Head of caudate nucleus (tissue), 42 donors: Measurements from ENCODE around the gene MAP3K5.

Experiments
- DNase-seq, 42 donors: peaks; one replicate each; pipeline versions ENCODE4 v3.0.0 to v3.0.0-alpha.2; 2020 to 2021; ENCODE audit warnings: mixed read lengths in 7 of 42
- intact Hi-C: fragments of 100-400 bp; cut with DNase I; formaldehyde crosslinking; loops from one replicate; pipeline ENCODE4 v1.15.0; 2022

The MAP3K5 gene

DNA sequence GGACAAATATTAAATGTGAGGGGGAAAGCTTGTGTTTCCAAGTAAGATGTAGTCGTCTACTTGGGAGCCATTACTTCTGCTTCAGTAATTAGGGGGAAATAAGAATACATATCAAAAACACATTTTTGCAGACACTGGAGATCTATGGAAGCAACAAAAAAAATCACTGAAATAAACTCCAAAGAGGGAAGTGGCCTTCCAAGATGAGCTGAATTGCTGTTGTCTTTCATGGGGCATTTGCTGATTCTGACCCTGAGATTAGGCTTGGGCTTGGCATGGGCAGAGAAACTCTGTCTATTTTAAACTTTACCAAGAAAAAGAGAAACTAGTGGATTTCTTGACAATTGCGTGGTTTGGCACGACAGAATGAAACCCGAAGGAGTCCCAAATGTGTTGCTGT, 120.1 kb downstream of the MAP3K5 start:
- intact Hi-C loops: no loop called here
- no peak for DNase-seq

DNA sequence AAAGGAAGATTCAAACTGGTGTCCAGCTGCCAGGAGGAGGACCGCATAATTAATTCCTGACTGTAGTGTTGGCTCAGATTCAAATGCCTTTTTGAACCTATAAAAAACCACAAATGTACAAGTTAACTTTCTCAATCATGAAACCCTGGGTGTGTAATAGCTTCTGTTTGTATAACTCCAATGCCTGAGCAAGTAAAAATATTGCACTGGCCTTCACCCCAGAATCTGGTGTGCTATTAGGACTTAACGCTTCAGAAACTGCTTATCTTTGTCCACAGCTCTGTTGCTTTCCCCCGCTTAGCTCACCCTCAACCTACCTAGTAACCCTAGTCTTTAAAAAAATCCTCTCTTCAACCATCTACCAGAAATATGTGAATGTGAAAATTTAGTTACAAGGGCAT, 123.0 kb downstream of the MAP3K5 start:
- intact Hi-C loops: no loop called here
- DNase-seq: no peak

DNA sequence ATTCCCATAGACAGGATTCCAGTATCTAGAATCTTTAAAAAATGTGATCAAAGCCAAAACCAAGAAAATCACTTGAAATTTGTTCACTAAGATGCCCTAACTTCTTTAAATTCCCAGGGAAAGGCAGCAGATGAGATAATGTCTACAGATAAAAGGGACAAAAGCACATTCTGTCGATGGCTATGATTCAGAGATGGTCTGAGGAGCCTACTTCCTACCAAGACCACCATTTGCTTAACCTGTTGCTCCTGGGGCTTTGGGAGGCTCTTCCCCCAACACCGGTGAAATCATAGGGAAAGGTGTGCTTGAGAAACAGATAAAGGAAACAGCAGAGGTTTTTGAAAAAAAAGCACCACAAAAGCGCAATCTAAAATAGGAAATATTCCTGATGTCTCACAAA, 123.7 kb downstream of the MAP3K5 start:
- intact Hi-C loops: no loop called here
- DNase-seq: no peak

DNA sequence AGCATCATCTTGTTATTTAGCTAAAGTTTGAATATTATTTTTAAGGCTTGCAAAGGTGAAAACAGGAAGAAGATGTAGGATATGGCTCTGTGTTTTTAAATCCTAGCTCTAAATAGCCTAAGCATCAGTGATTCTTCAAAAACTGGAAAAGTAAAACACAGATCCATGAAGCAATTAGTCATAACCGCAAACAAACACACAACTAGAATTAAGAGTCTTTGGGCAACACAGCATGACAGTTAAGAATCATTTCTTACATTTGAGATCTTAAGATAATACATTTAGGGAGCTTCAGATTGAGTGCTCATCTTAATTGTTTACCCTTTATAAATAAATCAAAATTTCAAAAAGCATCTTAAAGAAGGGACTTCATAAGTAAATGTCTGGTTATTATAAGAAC, 126.2 kb downstream of the MAP3K5 start:
- intact Hi-C loops: no loop called here
- DNase-seq: no peak

DNA sequence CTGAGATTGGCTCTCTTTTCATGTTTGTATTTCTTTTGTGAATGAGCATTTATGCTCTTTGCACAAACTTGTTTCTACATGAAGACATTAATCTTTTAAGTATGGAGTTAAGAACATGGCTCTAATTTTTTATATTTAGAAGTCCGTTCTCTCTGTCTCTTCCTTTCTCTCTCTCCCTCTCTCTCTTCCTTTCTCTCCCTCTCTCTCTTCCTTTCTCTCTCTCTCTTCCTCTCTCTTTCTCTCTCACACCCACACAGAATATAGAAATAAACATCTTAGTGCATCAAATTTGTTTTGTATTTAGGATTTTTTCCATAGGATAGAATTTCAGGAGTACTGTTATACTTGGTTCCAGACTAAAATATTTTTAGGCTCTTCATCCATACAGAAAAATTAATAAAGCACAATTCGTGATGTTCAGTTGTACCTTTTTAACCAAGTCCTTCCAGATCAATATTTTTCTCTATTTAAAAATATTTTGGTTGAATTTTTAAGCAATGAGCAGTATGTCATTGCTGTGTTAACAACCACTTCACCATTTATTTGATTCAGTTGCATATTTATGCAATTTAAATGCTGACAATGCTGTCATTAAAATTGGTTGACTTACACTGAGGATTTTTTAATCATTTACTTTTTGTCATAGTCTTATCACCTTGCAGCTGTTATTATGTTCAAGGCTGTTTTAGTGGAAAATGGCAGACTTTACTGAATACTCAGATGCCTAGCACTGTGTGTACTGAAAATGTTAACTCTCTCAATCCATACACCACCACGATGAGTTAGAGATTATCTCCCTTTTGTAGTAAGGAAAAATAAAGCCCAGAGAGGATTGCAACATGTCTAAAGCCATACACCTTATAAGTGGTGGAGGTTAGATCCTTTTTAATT, 129.7 kb downstream of the MAP3K5 start:
- intact Hi-C loops: no loop called here
- DNase-seq: no peak

DNA sequence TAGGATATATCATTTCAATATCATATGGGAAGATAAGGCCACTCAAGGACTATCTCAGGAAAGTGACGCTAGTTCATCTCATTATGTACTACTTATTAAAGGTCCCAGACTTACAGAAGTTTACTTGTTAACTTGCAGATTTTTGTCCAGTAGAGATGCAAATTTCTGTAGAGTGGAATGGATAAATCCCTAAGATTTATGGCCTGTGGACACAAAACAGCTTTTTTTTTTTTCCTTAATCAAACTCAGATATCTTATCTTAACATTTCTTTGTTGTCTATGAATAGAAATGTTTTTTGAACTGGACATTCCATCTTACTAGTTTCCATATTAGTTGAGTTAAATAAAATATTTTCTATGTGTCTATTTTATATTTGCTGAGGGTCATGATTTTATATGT, 131.6 kb downstream of the MAP3K5 start:
- intact Hi-C loops: no loop called here

DNA sequence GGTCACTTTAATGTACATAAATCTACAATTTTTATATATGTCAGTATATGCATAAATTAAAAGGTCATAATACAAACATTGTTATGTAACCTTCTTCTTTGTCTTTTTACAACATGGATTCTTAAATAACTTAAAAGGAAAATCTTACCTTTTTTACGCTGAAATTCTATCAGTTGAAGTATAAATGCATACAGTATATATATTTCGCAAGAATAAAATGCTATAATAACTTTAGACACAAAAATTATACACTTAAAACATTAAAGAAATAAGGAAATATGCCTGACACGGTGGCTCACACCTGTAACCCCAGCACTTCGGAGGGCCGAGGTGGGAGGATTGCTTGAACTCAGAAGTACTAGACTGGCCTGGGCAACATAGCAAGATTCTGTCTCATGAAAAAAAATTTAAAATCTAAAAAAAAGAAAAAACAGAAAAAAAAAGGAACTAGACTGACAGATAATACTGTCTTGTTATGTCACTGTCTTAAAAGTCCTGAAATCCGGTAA, 132.2 kb downstream of the MAP3K5 start:
- no peak for DNase-seq

More for the DNA sequence above, 131.6 kb downstream of the MAP3K5 start:
- DNase-seq: no peak

DNA sequence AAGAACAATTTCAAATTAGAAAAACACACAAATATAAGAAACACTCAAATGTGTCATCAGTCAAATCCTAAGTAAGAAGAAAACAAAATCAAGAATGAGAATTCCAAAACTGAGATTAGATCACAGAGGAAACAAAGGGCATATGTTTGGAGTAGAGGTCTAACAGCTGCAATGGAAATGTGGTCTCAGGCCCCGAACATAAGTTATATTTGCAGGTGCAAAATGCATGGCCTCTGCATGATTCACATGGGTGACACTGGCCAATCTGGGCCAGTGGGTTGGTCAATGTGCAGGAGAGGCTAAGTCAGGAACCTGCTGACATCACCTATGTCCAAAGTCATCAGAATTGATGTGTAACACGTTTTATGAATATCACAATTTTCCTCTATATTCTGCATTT, 133.6 kb downstream of the MAP3K5 start:
- intact Hi-C loops: no loop called here

More for the DNA sequence above, 132.2 kb downstream of the MAP3K5 start:
- intact Hi-C loops: no loop called here

DNA sequence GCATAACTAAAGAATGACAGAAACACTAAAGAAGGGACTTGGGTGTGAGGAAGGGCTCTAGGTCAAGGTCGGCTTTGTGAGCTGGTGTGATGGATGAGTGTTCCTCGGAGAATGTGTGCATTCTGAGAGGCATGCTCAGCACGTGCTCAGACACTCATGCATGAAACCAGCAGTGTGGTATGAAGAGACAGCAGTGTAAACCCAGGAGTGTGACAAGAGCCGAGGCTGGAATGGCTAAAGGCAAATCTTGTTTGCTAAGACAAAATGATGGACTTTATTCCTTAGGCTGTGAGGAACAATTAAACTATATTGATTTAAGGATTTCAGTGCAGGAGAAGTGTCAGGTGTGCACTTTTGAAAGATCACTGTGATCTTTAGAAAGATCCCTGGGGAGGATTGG, 134.6 kb downstream of the MAP3K5 start:
- no peak for DNase-seq
- intact Hi-C loops: no loop called here

More for the DNA sequence above, 133.6 kb downstream of the MAP3K5 start:
- no peak for DNase-seq

DNA sequence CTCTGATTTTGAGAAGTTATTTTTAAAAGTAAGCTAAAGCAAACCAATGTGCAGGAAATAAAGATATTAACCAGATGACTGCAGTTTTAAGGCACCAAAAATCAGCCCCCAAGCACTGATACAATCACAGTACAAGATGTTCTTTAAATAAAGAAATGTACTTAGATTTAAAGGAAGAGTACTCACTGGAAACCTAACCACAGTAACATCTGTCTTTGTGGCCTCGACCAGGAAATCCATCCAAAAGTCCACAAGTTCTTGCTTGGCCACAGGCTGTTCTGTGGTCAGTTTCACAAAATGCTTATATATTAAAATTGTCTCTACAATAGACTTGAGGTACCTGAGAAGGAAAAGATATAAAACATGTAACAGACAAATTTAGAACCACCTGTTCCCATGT, 136.2 kb downstream of the MAP3K5 start:
- DNase-seq: no peak
- intact Hi-C loops: no loop called here

DNA sequence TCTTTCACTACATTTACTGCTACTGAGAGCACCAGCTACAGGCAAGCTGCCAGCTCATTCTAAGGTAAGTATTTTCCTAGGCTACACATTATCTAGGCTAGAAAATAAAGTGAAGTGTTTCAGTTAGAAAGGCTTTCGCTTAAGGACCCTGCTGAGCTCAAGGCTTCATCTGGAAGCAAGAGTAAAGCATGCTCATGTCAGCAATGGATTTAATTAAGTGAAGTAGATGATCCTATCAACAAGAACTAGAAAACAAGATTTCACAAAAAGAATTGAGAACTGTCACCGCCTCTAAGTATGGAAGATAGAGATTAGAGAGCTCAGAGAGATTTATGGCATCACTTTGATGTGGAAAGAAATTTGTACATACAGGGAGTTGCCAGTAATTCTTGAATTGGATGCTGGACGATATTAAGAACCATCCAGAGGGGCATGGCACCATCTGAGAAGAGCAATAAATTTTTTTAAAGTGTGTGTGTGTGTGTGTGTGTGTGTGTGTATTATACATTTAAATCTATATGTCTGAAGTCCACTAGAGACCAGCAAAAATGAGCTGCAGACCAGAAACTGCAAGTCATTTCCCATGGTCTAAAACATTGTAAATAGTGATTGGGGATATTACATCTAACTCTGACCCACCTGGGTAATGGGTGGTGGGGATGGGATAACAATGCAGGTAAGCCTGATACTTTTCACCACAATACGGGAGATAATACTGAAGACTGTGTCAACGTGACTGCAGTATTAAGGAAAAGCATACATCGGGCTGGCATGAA, 136.8 kb downstream of the MAP3K5 start:
- intact Hi-C loops: no loop called here
- DNase-seq: no peak

DNA sequence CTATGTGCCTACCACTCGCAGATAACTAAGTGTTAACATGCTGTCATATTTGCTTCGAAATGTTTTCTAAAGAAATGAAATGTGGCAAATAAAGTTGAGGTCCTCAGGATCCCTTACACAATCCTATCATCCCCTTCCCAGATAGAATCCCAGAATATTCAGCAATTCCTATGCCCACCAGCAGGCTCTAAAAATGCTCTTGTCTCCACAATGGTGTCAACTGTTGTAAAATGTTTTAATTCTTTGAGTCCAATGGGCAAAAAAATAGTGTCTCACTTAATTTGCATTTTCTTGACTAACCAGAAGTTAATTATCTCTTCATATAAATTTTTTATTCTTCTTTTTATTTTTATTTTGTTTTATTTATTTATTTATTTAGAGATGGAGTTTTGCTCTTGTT, 138.2 kb downstream of the MAP3K5 start:
- DNase-seq: no peak
- intact Hi-C loops: no loop called here

DNA sequence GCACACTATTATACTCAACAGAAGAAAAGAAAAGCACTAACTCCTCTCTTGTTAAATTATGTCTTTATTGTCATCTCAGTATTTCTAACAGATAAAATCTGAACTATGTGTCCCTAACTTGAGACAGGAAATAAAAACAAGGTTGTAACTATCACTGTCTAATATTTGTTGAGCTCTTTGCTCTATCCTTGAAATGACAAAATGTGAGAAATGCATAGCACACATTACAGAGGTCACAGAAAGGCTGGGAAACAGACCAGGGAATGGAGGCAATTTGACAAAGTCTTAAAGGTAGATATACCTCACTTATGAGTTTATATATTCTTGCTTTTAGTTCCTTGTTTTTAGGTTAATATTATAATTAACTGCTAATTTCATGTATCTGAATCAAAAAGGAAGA, 139.6 kb downstream of the MAP3K5 start:
- intact Hi-C loops: no loop called here
- DNase-seq: no peak

DNA sequence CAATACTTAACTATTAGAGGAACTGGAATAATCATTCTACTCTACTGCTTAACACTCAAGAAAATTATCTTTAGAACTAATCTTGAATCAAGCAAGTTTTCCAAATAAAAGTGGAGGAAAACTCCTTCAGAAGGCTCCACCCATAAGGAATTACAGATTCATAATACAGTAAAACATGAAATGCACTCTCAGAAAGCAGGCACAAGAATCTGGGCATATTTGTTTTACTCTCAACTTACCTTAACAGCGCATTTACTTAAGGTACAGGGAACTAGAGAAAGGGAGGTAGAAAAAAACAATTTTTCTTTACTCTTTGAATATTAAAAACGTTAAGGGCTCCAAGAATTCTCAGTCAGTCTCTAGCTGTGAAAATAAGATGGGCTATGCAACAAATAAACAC, 140.3 kb downstream of the MAP3K5 start:
- intact Hi-C loops: no loop called here
- no peak for DNase-seq

DNA sequence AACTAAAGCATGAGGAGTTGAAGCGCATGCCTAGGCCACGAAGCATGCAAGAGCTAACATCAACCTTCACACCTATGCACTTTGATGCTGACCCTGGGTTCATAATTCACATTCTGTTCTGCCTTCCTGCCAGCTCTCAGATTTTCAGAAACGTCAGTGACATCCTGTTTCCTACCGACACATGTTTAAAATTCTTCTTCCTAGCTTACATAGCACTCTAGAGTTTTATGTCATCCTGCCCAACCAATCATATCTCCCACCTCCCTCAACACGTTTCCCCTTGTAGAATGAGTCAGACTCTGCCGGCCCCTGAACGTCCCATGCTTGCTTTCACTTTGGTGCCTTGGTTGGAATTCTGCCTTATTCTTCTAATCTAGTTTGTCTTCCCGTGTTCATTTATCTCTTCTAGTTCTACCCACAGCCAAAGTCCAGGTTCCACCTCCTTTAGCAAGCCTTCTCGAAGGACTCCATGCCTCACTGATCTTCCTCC, 144.9 kb downstream of the MAP3K5 start:
- no peak for DNase-seq
- intact Hi-C loops: no loop called here

DNA sequence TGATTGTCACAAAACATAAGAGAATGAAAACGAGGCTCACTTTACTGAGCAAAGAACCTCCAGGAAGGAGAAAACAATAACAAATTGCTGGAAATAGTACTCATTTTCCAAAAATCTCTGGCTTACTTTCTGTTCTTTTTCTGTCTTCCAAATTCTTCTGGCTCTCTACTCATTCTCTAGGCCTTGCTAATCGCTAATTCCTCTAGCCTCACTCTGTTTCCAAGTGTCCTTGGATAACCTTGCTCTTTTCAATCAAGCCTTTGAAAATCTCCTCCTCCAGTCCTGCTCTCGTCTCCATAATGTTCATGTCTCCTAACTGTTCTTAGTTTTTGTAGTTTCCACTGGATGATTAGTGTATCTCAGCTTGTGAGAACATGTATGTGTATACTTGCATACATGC, 145.9 kb downstream of the MAP3K5 start:
- no peak for DNase-seq
- intact Hi-C loops: no loop called here

DNA sequence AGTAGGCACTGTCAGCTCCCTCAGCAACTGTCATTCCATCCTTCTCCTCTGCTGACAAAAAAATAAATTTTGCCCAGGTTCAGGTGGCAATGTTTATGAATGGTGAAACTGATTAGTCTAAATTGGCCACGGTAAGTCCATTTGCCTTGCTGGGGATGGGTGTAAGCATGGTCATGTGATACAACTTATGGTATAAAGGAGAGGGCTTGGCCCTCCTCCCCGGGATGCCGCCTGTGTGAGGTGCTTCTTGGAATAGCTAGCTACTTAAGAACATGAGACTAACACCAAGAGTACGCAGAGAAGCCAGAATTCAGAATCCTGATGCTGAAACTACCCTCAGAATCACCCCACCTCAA, 147.7 kb downstream of the MAP3K5 start:
- no peak for DNase-seq

DNA sequence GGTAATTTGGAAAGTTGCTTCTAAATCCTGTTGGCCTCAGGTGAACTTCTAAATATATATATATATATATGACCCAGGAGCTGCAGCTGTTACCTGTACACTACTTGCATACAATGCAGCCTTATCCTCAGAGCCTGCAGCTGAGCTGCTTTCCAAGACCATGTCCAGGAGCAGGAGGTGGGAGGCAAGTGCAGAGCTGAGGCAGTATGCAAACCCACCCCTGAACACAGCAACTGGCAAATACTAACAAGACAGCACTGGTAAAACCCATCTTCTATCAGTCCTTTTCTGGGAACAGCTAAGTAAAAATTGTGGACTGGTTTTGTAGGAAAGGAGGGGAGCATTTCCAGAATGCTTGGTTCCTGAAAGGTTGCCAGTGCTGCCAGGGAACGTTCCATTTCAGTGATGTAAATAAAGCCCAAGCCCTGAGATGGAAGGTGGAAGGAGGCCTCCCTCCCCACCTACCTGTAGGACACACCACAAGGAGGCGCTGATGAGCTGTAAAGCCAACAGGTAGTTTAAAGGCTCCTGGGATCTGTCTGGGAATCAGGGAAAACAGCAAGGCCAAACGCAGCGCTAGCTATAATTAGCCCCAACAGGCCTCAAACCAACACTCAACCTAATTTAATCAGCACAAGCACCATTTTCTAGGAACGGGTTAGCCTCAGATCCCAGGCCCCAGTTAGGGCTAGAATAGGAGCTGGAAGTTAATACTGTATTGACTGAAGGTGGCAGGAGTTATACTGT, 148.3 kb downstream of the MAP3K5 start:
- intact Hi-C loops: loop anchor here (2.0 kb wide), 1 partner anchor 149 kb away; the partner anchor contains the start of gene MAP3K5
- DNase-seq: peak; percentile 51 to 88 (median 76)

More for the DNA sequence above, 147.7 kb downstream of the MAP3K5 start:
- intact Hi-C loops: loop anchor here (2.0 kb wide), 1 partner anchor 148 kb away; the partner anchor contains the start of gene MAP3K5

DNA sequence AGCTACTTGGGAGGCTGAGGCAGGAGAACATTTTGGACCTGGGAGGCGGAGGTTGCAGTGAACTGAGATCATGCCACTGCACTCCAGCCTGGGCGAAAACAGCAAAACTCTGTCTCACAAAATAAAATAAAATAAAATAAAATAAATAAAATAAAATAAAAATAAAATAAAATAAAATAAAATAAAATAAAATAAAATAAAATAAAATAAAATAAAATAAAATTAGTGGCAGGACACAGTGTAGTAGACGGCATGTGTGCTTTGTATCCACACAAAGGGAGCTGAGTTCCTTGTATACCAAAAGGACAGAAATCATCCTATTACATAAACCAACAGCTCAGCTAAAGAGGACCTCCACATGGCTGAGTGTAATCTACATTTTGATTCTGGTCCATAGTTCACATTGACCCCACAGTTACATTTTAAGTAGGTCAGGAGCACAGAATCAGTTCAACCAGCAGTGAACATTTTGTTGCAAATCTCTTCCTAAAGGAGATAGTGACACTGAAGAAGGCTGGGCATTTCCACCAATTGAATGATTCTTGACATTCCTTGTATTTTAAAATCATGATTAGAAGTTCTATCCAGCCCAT, 150.3 kb downstream of the MAP3K5 start:
- DNase-seq: no peak
- intact Hi-C loops: no loop called here
